ENCODE measurements around the gene ZNF722.

The ZNF722 gene

GRCh38 chr7:64046041-64046389, 47.4 kb downstream of the ZNF722 start:
- H3K4me3 ChIP-seq (replicated peaks; ENCODE audit: low read depth, low read length), result no peak overlapping the region
- DNase-seq (ENCODE audit: low read depth), result no peak
- TF ChIP-seq CTCF (IDR thresholded peaks at IDR 0.05; ENCODE audit: low read length, missing control alignments), result no peak
